ENCODE data around the gene ADGRF1.

DNA sequence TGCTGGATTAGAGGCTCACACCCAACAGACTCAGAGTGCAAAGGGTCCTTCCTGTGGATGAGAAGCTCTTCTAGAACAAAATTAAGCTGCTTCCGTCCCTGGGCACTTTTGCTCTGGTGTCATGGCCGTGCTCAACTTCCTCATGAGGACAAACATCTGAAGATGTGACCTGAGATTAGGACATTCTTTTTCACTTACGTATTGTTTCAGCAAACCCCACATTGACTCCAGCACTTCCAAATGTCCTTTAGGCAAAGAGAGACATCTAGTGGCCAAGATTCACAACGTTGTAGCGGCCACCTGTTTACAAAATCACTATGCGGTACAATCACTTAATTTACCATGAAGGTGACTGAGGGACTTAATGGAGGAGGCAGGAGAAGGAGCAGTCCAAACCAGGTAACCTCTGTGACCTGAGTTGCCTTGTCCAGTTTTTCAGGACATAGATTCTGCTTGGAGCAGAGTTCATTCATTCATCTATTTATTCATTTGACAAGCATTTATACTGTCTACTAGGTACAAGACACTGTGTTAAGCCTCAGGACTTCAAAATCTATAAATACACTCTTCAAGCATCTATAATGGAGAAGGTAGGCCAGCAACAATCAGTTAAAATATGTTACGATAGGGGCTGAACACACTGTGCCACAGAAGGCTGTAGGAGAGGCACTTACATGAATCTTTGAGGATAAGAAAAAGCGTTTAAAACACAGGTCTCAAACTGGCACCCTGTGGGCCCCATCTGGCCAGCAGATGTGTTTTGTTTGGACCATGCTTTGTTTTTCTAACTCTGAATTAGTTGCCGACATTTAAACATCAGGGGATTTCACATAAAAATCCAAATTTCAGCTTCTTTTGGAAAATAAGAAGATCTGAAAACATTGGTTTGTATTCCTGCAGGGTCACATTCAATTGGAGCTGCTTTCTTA is 5.6 kb upstream of the ADGRF1 start:
- TF ChIP-seq, protein P1, sequence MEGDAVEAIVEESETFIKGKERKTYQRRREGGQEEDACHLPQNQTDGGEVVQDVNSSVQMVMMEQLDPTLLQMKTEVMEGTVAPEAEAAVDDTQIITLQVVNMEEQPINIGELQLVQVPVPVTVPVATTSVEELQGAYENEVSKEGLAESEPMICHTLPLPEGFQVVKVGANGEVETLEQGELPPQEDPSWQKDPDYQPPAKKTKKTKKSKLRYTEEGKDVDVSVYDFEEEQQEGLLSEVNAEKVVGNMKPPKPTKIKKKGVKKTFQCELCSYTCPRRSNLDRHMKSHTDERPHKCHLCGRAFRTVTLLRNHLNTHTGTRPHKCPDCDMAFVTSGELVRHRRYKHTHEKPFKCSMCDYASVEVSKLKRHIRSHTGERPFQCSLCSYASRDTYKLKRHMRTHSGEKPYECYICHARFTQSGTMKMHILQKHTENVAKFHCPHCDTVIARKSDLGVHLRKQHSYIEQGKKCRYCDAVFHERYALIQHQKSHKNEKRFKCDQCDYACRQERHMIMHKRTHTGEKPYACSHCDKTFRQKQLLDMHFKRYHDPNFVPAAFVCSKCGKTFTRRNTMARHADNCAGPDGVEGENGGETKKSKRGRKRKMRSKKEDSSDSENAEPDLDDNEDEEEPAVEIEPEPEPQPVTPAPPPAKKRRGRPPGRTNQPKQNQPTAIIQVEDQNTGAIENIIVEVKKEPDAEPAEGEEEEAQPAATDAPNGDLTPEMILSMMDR (conservative IDR thresholded peaks at IDR 0.05; ENCODE audit: low read length): peak; percentile 83
- no peak for TF ChIP-seq EZH2phosphoT487 (IDR thresholded peaks at IDR 0.05; ENCODE audit: borderline replicate concordance)

Data from Loucy (cell line).